ENCODE results near the gene OARD1.

OARD1 gene

DNA sequence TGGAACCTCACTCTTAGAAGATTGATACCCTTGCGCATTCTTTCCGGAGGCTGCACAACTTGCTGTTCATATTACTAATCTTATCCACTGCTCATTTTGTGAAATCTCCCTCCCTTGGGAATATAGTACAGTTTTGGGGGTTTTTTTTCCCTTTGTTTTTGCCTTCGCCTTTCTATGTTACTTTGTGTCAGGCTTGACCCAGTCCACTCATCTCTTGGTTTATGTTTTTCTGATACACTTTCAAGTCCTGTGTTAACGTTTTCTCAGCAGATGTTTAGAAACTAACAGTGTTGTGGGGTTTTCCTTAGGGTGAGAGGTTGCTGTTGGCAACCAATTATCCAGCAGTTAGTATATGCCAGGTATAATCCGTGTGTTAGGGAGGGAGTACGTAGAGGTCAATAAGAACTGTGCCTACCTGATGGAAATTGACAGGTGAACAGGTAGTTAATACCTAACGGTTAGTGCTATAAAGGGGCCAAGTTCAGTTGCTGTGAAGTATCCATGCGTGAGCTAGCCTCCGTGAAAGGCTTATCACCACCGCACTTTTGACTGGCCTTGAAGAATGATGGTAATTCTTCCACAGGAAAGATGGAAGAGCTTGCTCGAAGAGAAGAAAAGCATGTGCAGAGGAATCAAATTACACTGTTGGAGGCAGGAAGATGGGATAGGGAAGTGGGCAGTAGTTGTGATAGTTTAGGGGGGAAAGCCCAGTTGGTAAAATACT is 2.0 kb upstream of the OARD1 start:
- no peak for ATAC-seq
- TF ChIP-seq, protein P1, sequence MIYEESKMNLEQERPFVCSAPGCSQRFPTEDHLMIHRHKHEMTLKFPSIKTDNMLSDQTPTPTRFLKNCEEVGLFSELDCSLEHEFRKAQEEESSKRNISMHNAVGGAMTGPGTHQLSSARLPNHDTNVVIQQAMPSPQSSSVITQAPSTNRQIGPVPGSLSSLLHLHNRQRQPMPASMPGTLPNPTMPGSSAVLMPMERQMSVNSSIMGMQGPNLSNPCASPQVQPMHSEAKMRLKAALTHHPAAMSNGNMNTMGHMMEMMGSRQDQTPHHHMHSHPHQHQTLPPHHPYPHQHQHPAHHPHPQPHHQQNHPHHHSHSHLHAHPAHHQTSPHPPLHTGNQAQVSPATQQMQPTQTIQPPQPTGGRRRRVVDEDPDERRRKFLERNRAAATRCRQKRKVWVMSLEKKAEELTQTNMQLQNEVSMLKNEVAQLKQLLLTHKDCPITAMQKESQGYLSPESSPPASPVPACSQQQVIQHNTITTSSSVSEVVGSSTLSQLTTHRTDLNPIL (CRISPR knock-in tag; IDR thresholded peaks at IDR 0.05; ENCODE audit: low read depth), result no peak
- no peak for TF ChIP-seq PPARA (CRISPR knock-in tag; IDR thresholded peaks at IDR 0.05; ENCODE audit: borderline replicate concordance)

GRCh38 chr6:41073203-41073967 is 1.2 kb upstream of the OARD1 start:
- ATAC-seq, result peak; percentile 30
- 0 out of 2 replicates have a peak, but pooled peaks have one; percentile 28 for TF ChIP-seq PATZ1 (CRISPR knock-in tag; IDR thresholded peaks at IDR 0.05; ENCODE audit: borderline replicate concordance)
- TF ChIP-seq ZNF565 (CRISPR knock-in tag; conservative IDR thresholded peaks at IDR 0.05; ENCODE audit: low read depth), result no peak

DNA sequence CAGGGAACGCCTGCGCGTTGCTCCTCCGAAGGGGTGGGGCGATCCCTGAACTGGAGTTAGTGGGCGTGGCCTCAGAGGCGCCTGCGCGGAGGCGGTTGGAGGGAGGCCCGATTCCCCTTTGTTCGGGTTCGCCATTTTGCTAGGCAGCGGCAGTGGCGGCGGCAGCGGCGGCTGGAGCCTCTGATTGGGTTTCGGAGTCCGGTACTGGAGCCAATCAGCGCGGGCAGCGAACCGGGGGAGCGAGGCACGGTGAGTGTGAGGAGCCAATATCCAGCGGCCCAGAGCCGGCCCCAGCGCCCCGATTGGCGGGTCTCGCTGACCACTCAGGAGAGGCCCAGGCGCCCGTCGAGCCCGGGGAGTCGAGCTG is 663 bp upstream of the OARD1 start, which contains the start of gene NFYA:
NFYA (plus strand) TSS at position 139 of the 367 bp plus-strand sequence. CDS start 6,116 bp downstream, outside the sequence.
- TF ChIP-seq OSR1 (CRISPR knock-in tag; IDR thresholded peaks at IDR 0.05), result no peak
- TF ChIP-seq ZNF565 (CRISPR knock-in tag; conservative IDR thresholded peaks at IDR 0.05; ENCODE audit: low read depth), result no peak
- TF ChIP-seq, protein P1 (CRISPR knock-in tag; IDR thresholded peaks at IDR 0.05; ENCODE audit: low read depth), result no peak
- no peak for TF ChIP-seq ZFP30 (CRISPR knock-in tag; IDR thresholded peaks at IDR 0.05)
- TF ChIP-seq SNAI2 (CRISPR knock-in tag; IDR thresholded peaks at IDR 0.05), result 0 out of 2 replicates have a peak, but pooled peaks have one; percentile 22
- TF ChIP-seq ZC3H10 (CRISPR knock-in tag; IDR thresholded peaks at IDR 0.05), result no peak
- 0 out of 2 replicates have a peak, but pooled peaks have one; percentile 18 for TF ChIP-seq ARNTL (CRISPR knock-in tag; IDR thresholded peaks at IDR 0.05; ENCODE audit: borderline replicate concordance, low read depth)
- TF ChIP-seq POU6F1 (CRISPR knock-in tag; IDR thresholded peaks at IDR 0.05; ENCODE audit: borderline replicate concordance, low read depth), result no peak
- TF ChIP-seq ISL1 (CRISPR knock-in tag; IDR thresholded peaks at IDR 0.05), result no peak
- TF ChIP-seq BACH2 (CRISPR knock-in tag; IDR thresholded peaks at IDR 0.05; ENCODE audit: borderline replicate concordance), result no peak
- peak; percentile 84; the same call in 1 of the 2 replicates for TF ChIP-seq PPARA (CRISPR knock-in tag; IDR thresholded peaks at IDR 0.05; ENCODE audit: borderline replicate concordance)
- TF ChIP-seq ZNF8 (CRISPR knock-in tag; IDR thresholded peaks at IDR 0.05), result peak; percentile 18; the same call in 1 of the 2 replicates
- TF ChIP-seq TCF4 (CRISPR knock-in tag; IDR thresholded peaks at IDR 0.05; ENCODE audit: borderline replicate concordance), result no peak
- TF ChIP-seq TOX (CRISPR knock-in tag; IDR thresholded peaks at IDR 0.05; ENCODE audit: borderline replicate concordance), result no peak
- 0 out of 2 replicates have a peak, but pooled peaks have one; percentile 33 for TF ChIP-seq TSHZ2 (CRISPR knock-in tag; IDR thresholded peaks at IDR 0.05)
- no peak for TF ChIP-seq GLIS3 (CRISPR knock-in tag; IDR thresholded peaks at IDR 0.05)
- 0 out of 2 replicates have a peak, but pooled peaks have one; percentile 55 for TF ChIP-seq CSDC2 (CRISPR knock-in tag; IDR thresholded peaks at IDR 0.05)
- TF ChIP-seq ZFP3 (CRISPR knock-in tag; IDR thresholded peaks at IDR 0.05), result no peak
- peak; percentile 86 for ATAC-seq

Measured in SK-N-SH treated with all-trans-retinoic acid at 6 μM for 48 hours (cell line).